NCI-H1436 treated with DMSO at 0.1 percent for 48 hours (cell line): ENCODE measurements around the gene ZBTB46.

Source experiments
- DNase-seq: peaks from one replicate; lab custom pipeline; 2025; lab: John Stamatoyannopoulos, UW

Gene ZBTB46

DNA sequence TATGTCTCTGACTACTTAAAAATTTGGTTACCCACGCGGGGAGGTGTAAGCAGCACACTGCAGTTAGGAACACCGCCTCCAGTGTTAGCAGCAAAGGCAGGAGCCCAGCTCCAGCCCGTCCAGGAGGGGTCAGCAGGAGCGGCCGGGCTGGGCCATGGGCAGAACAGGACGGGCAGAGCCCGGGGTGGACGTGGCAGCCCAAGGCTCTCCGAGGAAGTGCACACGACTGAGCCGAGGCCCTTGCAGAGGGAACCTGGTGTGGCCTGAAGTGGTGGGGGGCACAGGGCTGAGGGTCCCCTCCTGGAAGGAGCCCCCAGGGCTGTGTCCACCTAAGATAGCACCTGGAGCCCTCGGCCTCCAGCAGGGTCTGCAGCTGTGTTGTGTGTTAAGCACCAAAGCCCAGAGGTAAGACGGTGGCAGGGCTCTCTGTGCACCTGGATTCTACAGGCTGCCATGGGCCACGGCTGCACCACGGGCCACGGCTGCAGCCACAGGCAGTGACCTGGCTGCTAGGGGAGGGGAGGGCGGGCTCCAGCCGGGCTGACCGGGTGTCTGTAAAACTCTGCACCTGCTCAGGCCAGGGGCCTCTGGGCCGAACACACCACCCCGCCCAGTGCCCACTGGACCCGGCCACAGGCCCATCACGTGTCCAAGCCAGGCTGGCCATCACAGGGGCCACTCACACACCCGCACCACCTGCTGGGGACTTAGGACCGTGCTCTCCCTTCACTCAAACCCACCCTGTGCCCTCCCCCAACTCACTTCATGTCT, 84.9 kb downstream of the ZBTB46 start:
- DNase-seq = no peak

DNA sequence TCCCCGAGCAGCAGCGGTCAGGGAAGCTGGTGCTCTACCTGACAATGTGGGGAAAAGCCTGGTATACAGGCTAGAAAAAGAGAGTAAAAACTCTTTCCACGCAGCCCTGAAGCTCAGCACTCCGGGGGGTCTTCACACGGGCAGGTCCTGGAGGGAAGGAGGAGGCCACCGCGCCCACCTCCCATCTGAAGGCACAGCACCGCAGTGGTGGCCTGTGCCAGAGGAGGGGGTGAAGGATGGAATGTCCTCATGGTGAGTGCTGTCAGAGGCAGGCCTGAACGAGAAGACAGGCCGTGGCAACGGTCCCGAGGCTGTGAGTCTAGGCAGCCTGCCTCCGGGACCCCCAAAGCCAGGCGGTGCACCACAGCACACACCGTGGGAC, 85.6 kb downstream of the ZBTB46 start:
- no peak for DNase-seq

DNA sequence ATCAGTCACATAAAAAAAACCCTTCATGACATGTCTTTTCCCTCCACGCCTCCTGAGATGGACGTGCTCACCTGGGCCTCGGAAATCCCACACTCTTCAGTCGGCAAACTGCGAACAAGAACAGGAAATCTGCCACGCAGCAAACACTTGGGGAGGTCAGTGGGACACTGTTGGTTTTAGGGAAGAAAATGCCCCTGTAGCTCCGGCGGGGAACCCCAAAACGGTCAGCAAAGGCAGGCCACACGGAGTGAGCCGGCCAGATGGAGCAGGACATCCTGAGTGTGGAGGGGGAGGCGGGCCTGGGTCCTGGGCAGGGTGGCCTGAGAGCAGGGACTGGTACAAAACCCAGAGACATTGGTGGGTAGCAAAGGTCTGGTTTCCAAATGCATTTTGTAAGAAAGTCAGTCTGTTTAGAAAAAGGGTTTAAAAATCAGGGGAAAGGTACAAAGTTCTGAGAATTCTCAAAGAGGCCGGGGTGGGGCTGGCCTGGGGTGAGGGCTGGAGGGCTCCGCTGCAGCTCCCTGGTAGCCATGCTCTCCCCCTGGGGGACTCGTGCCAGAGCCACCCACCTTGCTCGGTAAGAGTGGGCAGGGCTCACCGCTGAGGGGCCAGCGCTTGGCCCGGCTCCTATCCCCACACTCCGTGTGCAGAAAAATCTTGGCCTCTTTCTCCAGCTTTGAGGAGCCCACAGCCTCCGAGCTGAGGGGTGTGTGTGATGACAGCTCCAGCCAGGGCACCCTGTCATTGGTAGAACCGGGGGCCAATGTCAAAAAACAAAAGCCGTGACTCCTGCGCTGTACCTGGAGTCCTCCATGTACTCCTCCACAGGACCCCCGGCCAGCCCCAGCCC, 86.3 kb downstream of the ZBTB46 start:
- no peak for DNase-seq

- DNase-seq = no peak
Measured at GRCh38 chr20:63744158-63744557, 86.9 kb downstream of the ZBTB46 start.

DNA sequence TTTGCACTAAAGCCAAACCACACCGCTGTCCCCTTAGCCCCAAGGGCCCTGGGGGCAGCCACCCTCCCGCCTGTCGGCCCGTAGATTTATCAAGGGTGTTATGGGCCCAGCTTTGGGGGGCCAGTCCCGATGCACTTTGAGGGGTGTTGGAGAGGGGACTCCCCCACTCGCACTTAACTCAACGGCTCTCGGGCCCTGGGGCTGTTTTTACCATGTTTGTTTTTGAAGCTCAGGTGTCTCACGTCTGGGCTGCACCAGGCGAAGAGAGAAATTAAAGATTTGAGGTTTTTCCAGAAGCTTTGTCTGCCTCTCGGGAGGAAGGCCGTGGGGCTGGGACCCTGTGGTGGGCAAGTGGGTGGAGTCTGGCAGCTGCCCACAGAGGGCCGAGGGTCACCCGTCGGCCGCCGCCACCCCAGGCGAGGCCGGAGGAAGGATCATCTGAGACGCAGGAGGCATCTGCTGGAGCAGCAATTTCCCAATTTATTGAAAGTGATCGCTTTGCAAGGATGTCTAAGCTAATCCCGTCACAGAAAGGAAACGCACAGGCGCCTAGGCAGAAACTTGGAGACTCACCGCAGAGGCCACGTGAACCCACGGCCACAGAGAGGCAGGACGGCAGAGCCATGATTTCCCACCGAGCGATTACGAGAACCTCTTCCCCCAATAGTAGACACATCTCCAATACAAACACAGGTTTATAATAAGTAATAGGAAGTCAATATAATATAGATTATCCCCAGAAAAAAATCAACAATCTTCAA, 87.7 kb downstream of the ZBTB46 start:
- DNase-seq = no peak

GRCh38 chr20:63742381-63743024, 88.6 kb downstream of the ZBTB46 start:
- no peak for DNase-seq

- no peak for DNase-seq
Measured at GRCh38 chr20:63741676-63742380, 89.2 kb downstream of the ZBTB46 start.

GRCh38 chr20:63741354-63741675, 89.7 kb downstream of the ZBTB46 start:
- no peak for DNase-seq

GRCh38 chr20:63740627-63741353, 90.3 kb downstream of the ZBTB46 start:
- DNase-seq = no peak

DNA sequence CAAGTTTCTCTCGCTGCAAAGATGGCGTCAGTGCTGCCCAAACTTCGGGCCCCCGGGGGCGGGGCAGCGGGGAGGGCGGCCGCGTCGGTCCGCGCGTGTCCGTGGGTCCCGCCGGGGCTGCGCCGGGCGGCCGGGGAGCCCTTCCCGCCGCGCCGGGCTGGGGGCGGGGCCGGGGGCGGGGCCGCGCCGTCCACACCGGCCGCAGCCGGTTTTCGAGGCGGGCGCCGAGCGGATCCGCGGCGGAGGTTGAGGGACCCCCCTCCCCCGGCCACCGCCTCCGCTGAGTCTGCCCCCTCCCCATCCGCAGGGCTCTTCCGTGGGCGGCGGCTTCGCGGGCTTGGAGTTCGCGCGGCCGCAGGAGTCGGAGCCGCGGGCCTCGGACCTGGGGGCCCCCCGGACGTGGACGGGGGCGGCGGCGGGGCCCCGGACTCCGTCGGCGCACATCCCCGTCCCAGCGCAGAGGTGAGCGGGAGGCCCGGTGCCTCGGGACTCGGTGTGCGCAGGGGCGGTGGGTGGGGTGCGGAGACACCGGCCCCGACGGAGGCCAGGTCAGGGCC, 90.9 kb downstream of the ZBTB46 start:
- DNase-seq = no peak

DNA sequence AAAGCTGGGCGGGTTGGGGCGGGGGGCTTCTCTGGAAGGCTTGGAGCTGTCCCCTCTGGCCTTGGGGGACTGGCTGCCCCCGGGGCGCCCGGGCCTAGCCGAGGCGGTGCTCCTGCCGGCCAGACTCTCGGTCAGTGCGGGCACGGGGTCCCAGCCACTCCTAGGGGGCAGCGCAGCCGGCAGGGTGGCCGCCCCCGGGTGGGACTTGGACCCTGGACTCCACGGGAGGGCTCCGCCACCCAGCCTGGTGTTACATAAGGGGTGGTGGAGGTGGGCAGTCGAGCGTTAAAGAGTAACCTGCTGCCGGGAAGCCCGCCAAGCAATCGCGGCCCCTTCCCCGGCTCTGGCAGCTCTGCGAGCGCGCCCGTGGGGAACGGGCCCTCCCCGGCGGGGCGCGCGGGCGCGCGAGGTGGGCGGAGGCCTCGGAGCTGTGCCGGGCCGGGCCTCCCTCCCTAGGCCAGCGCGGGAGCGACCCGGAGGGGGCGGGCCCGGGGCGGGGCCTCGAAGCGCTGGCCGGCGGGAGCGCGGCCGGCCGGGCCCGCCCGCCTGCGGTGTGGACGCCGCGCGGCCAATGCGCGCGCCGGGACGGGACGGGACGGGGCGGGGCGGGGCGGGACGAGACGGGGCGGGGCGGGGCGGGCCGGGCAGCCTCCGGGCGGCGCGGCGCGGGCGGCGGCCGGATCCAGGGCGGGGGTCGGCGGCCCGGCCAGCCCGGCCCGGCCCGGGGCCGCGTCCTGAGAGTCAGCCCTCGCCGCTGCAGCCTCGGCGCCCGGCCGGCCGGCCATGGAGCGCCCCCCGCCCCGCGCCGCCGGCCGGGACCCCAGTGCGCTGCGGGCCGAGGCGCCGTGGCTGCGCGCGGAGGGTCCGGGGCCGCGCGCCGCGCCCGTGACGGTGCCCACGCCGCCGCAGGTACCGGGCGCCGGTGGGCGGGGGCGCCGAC, 91.7 kb downstream of the ZBTB46 start, which contains the start of gene SLC2A4RG:
Gene SLC2A4RG, plus strand, starts transcription at position 647 of the 940 bp plus-strand sequence. Its CDS starts 137 bp downstream, at position 784.
- DNase-seq = no peak

DNA sequence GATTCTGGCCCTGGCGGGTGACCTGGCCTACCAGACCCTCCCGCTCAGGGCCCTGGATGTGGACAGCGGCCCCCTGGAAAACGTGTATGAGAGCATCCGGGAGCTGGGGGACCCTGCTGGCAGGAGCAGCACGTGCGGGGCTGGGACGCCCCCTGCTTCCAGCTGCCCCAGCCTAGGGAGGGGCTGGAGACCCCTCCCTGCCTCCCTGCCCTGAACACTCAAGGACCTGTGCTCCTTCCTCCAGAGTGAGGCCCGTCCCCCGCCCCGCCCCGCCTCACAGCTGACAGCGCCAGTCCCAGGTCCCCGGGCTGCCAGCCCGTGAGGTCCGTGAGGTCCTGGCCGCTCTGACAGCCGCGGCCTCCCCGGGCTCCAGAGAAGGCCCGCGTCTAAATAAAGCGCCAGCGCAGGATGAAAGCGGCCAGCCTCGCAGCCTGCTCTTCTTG, 92.4 kb downstream of the ZBTB46 start:
- no peak for DNase-seq

DNA sequence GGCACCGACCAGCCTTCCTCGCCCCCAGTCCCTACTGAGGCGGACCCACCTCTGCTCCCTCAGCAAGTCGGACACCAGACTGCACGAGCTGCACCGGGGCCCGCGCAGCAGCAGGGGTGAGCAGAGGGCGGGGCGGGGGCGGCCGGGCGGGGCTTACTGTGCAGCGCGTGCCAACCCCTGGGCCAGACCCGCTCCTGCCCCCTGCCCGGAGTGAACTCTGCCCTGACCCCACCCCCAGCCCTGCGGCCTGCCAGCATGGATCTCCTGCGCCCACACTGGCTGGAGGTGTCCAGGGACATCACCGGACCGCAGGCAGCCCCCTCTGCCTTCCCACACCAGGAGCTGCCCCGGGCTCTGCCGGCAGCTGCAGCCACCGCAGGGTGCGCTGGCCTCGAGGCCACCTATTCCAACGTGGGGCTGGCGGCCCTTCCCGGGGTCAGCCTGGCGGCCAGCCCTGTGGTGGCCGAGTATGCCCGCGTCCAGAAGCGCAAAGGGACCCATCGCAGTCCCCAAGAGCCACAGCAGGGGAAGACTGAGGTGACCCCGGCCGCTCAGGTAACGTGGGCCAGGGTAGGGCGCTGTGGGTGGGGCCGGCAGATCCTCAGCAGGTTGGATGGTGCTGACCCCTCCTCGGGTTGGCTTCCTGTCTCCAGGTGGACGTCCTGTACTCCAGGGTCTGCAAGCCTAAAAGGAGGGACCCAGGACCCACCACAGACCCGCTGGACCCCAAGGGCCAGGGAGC, 92.9 kb downstream of the ZBTB46 start:
- no peak for DNase-seq

DNA sequence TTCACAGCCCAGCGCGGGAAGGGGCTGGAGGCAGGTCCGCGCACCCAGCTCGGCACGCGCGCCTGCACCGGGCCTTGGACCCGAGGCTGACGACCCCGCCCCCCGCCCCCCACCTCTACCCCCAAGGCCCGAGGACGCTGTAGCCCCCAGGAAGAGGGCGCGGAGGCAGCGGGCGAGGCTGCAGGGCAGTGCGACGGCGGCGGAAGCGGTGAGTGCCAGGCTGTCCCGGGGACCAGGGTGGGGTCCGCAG, 93.4 kb downstream of the ZBTB46 start:
- no peak for DNase-seq

DNA sequence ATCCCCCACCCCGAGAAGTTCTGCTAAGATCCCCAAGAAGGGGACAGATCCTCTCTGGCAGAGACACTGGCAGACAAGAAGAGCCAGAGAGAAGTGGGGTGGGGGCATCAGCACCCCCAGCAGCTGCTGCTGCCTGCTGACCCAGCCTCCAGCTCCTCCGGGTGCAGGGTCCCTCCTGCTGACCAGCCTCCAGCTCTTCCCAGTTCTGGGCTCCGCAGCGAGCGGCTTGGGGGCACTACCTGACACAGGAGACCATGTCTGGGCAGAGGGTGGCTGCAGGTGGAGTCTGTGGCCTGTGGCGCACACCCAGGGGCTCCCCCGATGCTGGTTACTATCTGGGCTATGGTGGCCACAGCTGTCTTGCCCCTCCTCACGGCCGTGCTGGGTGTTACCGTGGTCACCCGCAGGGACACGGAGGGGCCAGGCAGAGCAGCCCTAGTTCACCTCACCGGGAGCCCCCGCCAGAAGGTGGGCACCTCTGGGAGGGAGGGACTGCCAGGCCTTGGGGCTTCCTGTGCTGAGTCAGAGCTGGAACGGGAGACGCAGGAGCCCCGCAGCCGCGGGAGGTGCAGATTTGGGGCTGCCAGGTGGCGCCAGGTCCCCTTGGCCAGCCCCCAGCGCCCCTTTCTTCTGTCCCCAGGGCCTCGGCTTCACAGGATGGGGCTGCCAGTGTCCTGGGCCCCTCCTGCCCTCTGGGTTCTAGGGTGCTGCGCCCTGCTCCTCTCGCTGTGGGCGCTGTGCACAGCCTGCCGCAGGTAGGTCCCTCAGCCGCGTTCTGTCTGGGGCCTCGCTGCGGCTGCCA, 94.0 kb downstream of the ZBTB46 start:
- DNase-seq = no peak

- no peak for DNase-seq
Measured at GRCh38 chr20:63735859-63736718, 95.0 kb downstream of the ZBTB46 start, which contains the start of gene LIME1. TSS of gene LIME1 (plus strand) at chr20:63736664. CDS start at chr20:63737550, 886 bp downstream.
